HG02571 (cell line): ENCODE measurements around the gene CEL.
"Not testable (repeated sequence)": the region's sequence is repeated elsewhere in the genome, so short reads cannot be mapped to it uniquely, and the experiment has no call there.

ENCODE experiments used
- ATAC-seq: cut with Tn5 transposase; IDR thresholded peaks from one replicate; pipeline ENCODE4 v1.9.1; 2021; ENCODE audit warnings: mild to moderate bottlenecking, moderate library complexity; ENCODE audit not compliant: unreplicated experiment

The CEL gene

GRCh38 chr9:133046196-133046899, 15.4 kb upstream of the CEL start:
- no peak for ATAC-seq

GRCh38 chr9:133046900-133047295, 14.9 kb upstream of the CEL start:
- ATAC-seq: no peak

DNA sequence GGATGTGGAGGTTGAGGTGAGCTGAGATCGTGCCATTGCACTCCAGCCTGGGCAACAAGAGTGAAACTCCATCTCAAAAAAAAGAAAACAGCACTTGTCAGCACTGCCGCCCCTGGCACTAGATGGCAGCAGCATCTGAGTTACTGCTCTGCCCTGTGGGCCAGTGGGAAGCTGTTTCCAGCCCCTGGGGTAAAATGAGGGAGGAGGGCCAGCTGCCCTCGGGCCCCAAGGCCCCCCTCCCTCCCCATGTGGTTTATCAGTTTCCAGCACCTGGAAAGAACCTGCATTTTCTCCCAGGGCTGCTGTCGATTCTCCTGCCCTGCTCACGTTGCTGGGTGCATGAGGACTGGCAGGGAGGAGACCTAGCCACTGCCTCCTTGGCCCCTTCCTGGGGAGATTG, 13.2 kb upstream of the CEL start:
- ATAC-seq: no peak

GRCh38 chr9:133049043-133049442, 12.7 kb upstream of the CEL start:
- no peak for ATAC-seq

GRCh38 chr9:133050142-133050541, 11.6 kb upstream of the CEL start:
- ATAC-seq: no peak

DNA sequence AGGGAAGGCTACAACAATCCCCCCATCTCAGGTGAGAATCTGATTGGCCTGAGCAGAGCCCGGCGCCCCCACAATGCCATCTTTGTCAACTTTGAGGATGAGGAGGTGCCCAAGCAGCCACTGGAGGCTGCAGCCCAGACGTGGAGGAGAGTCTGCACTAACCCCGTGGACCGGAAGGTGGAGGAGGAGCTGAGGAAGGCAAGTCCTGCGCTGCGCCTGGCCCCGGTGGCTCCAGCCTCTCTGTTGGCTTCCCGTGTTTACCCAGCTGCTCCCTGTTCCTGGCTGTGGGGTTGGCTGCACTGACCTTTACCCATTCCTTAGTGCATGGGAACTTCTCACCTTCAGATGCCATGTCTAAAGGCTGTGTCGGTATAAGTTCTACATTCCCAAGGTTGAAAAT, 11.0 kb upstream of the CEL start:
- no peak for ATAC-seq

DNA sequence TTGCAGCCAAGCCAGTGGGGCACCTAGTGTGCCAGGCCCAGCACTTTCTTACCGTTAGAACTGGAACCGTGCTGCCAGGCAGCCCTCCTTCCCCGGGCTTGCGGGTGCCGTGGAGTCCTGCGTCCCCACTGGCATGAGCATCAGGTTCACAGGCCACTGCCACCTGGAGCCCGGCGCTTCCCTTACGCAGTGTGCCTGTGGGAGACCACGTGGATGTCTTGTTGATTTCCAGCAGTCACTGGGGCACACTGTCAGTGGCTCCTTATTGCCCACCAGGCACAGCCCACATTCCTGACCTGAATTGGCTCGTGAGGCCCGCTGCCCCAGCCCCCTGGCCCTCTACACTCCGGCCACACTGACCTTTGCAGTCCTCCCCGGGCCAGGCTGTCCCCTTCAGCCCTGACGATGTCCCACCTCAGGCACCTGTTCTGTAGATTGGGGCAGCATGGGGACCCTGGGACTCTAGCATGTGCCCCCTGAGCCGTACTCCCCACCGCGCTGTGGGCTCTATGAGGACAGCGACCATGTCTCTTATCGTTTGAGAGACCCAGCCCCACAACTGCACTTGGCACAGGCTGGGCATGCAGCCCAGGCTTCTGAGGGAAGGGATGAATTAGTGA, 10.4 kb upstream of the CEL start:
- ATAC-seq: no peak

GRCh38 chr9:133051966-133052539, 9.7 kb upstream of the CEL start:
- ATAC-seq: no peak

DNA sequence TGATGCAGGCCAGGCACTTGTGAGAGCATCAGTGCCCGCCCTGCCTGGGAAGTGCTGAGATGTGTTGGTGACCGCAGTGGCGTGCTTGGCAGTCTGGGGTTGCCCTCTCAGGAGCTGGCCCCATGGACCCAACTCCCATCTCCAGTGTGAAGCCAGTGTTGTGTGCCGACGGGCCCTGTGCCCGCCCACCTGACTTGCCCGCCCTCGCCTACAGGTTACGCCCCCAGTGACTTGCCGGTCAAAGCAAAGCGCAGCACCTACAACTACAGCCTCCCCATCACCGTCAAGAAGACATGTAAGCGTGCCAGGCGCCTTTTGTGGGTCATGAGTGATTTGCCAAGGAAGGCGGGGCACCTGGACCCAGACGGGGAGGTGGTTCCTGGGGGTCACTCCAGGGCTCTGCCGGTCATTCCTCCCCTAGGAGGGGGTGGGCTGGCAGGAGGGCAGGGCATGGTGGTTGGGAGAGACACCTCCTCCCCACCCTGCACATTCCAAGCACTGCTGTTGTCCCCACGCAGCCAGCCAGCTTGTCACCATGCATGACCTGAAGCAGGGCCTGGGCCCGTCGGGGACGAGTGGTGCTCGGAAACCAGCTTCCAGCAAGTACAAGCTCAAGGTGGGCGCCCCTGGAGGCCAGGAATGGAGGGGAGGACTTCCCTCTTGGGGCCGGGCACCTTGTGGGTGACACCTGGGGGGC, 7.4 kb upstream of the CEL start:
- no peak for ATAC-seq

DNA sequence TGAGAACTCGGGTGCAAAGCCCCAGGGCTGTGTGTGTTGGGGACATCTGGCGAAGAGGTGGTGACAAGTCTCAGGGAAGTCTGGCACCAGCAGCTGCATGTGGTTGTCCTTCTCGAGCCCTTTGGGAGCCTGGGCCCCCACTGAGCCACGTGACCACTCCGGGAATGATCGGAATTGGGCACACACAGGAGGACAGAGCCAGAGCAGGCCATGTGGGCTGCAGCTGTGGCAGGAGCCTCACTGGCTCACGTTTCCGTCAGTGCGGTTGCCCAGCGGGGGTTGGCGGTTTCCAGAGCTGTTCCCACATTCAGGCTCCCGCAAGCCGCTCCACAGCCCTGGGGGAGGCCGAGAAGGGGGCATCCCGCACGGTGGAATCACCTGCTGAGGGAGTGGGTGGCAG, 6.8 kb upstream of the CEL start:
- ATAC-seq: no peak

DNA sequence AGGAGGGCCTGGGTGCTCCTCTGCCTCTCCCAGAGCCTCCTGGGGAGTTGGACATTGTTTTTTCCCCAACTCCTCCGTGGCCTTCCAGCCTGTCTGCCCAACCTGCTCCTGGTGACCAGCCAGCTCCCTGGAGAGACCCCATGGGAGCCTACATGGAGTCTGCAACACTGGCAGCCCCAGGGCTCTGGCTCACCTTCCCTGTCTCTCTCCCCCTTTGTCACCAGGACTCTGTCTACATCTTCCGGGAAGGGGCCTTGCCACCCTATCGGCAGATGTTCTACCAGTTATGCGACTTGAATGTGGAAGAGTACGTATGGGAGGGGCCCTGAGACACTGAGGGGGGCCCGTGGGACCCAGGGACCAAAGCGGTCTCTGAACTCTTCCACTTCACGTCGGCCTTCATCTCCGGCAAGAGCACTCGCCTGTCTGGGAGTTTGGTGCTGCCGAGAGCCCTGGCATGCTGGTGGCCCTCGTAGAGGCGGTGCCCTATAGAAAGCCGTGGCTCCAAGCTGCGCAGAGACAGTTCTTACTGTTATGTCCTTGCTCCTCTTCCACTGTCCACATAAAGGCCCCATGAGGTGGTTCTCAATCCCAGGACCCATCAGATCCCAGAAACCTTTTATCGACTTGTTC, 5.9 kb upstream of the CEL start:
- no peak for ATAC-seq

DNA sequence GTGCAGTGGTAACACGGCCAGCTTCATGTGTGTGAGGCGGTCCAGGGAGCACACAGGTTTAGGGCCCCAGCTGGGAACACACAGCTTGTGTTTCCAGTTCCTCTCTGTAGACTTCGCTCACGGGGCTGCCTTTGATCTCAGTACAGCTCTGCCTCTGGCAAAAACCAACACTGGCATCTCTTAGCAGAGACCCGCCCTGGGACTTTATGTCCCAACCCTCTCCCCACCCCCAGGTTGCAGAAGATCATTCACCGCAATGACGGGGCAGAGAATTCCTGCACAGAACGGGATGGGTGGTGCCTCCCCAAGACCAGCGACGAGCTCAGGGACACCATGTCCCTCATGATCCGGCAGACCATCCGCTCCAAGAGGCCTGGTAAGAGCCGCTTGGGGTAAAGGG, 5.2 kb upstream of the CEL start:
- no peak for ATAC-seq

GRCh38 chr9:133057006-133057405, 4.8 kb upstream of the CEL start:
- ATAC-seq: no peak

DNA sequence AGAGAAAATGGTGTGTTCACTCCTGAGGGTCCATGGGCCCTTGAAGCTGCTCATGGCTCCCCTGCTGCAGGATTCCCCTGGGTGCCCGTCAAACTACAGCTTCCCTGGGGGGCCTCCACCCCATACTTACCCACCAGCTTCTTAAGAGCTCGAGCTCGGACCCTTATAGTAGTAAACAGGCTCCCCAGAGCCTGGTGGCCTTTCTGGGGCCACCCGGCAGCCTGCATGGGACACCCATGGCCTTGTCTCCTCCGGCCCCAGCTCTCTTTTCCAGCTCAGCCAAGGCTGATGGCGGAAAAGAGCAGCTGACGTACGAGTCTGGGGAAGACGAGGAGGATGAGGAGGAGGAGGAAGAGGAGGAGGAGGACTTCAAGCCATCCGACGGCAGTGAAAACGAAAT, 4.2 kb upstream of the CEL start:
- ATAC-seq: no peak

- ATAC-seq: no peak
Observed at GRCh38 chr9:133058071-133058470, 3.7 kb upstream of the CEL start.

DNA sequence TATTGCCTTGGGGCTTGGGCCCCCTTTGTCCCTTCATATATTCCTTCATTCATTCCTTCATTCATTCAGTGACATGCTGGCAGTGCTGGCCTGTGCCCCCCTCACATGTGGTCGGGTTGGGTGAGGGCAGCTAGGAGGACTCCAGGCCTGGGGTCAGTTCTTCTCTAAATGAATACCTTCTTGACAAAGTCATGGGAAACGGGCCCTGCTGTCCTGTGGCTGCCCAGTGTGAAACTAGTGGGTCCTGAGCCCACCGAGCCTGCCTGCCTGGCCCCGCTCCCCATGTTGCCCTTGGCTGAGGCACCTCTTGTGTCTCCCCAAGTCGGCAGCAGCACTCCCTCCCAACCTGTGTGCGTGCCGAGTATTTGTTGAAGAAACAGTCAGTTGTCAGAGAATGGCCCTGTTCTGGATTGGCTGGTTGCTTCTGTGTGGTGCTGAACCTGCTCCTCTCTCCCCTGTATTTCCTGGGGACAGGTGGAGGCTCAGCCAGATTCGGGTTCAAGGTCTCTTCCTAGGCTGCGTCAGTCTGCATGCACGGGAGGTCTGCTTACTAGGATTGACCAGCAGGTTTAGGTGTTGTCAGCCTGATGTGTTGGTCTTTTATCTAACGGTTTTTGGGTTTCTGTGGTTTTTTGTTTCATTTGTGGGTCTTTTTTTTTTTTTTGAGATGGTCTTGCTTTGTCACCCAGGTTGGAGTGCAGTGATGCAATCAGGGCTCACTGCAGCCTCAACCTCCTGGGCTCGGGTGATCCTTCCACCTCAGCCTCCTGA, 3.0 kb upstream of the CEL start:
- no peak for ATAC-seq

DNA sequence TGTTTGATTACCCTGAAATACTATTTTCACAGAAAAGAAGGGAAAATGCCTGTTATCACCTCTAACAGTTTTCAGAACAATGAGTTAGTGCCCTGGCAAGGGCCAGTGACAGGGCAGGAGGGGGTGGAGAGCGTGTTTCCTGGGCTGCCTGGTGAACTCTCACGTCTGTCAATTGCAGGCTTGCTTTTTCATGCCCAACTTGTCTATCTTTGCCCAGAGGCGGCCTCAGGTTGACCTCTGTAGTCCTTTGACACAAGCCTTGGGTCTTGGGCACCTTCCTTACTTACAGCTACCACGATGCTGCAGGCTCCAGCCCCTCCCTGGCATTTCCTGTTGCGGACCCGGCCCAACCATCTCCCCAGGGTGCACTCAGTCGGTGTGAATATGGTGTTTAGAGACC, 2.2 kb upstream of the CEL start:
- ATAC-seq: no peak

DNA sequence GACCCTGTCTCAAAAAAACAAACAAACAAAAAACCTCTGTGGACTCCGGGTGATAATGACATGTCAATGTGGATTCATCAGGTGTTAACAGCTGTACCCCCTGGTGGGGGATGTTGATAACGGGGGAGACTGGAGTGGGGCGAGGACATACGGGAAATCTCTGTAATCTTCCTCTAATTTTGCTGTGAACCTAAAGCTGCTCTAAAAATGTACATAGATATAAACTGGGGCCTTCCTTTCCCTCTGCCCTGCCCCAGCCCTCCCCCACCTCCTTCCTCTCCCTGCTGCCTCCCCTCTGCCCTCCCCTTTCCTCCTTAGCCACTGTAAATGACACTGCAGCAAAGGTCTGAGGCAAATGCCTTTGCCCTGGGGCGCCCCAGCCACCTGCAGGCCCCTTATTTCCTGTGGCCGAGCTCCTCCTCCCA, 1.4 kb upstream of the CEL start:
- no peak for ATAC-seq

- not testable (repeated sequence) for ATAC-seq
Observed at GRCh38 chr9:133061019-133061763, 590 bp upstream of the CEL start.

- ATAC-seq: not testable (repeated sequence)
Observed at GRCh38 chr9:133062569-133062968, 788 bp downstream of the CEL start.
